ENCODE measurements around the gene RAB7A. TPM values are rescaled to one million over a fixed set of nuclear protein-coding genes. Genes with fewer than 3 reads are reported as not detected.

The RAB7A gene
- polyA plus RNA-seq, 1 donor (not counting 4 experiments of a cell fraction or from before 2014, with no cell fraction given) = 364 TPM

- no peak for FAIRE-seq
- Histone ChIP-seq H3K9ac (ENCODE audit: control insufficient read depth, extremely low read depth, insufficient read depth, low read length) (no peak overlapping the region), H3K4me3 (ENCODE audit: control insufficient read depth in 2 of 3, extremely low read depth in 1 of 3, insufficient read depth in 2 of 3, low read depth in 1 of 3, low read length in 3 of 3) (no peak overlapping the region), H2AFZ (ENCODE audit: control insufficient read depth, low read length) (no peak overlapping the region), H3K9me3 (ENCODE audit: control insufficient read depth, low read depth, low read length) (no peaks in the 10 kb centered on the region), H3K4me1 (ENCODE audit: control insufficient read depth, extremely low read depth, insufficient read depth, low read length) (peaks cover 41% of the 10 kb centered on the region), H3K9me1 (ENCODE audit: control insufficient read depth, extremely low read depth, insufficient read depth, low read length) (peaks cover 15% of the 10 kb centered on the region), H3K36me3 (ENCODE audit: control insufficient read depth in 2 of 2, extremely low read depth in 1 of 2, insufficient read depth in 2 of 2, low read length in 2 of 2) (peaks cover 34 to 56% of the 10 kb centered on the region in 2 experiments), H3K4me2 (ENCODE audit: control insufficient read depth, extremely low read depth, insufficient read depth, low read depth, low read length) (no peak overlapping the region), H4K20me1 (ENCODE audit: control insufficient read depth, extremely low read depth, insufficient read depth, low read length) (peaks cover 11% of the 10 kb centered on the region), H3K79me2 (ENCODE audit: control insufficient read depth, insufficient read depth, low read length) (peaks cover 31% of the 10 kb centered on the region), H3K27me3 (ENCODE audit: control insufficient read depth, extremely low read depth, insufficient read depth, low read length) (no peaks in the 10 kb centered on the region), H3K27ac (ENCODE audit: control insufficient read depth, insufficient read depth, low read length) (no peak overlapping the region)
- dilution Hi-C loops (cut with MboI; ENCODE audit: extremely low pct_ligation_motif_present, low sequenced_read_pairs) = no loop called here
- no peak for DNase-seq (ENCODE audit: low read depth, low spot score)
- TF ChIP-seq CTCF (optimal IDR thresholded peaks at IDR 0.05 in 1 of 3, IDR thresholded peaks at IDR 0.05 in 1 of 3, conservative IDR thresholded peaks at IDR 0.05 in 1 of 3; ENCODE audit: extremely low read depth in 1 of 3, insufficient read depth in 2 of 3, low read length in 3 of 3) = no peak
- TF ChIP-seq EZH2 (IDR thresholded peaks at IDR 0.05; ENCODE audit: low read length) = no peak
These were observed 82.7 kb downstream of the RAB7A start for GRCh38 chr3:128808672-128809071.

GRCh38 chr3:128813097-128813496, 87.1 kb downstream of the RAB7A start:
- no peaks in the 10 kb centered on the region for H4K20me1 ChIP-seq (ENCODE audit: control insufficient read depth, extremely low read depth, insufficient read depth, low read length)
- dilution Hi-C loops (cut with MboI; ENCODE audit: extremely low pct_ligation_motif_present, low sequenced_read_pairs) = no loop called here
- H3K9me3 ChIP-seq (ENCODE audit: control insufficient read depth, low read depth, low read length) = no peaks in the 10 kb centered on the region
- peaks cover 4% of the 10 kb centered on the region for H3K9me1 ChIP-seq (ENCODE audit: control insufficient read depth, extremely low read depth, insufficient read depth, low read length)
- no peak overlapping the region for H3K4me2 ChIP-seq (ENCODE audit: control insufficient read depth, extremely low read depth, insufficient read depth, low read depth, low read length)
- H3K79me2 ChIP-seq (ENCODE audit: control insufficient read depth, insufficient read depth, low read length) = peaks cover 1% of the 10 kb centered on the region
- no peak overlapping the region for H2AFZ ChIP-seq (ENCODE audit: control insufficient read depth, low read length)
- TF ChIP-seq EZH2 (IDR thresholded peaks at IDR 0.05; ENCODE audit: low read length) (no peak), CTCF (optimal IDR thresholded peaks at IDR 0.05 in 1 of 3, IDR thresholded peaks at IDR 0.05 in 1 of 3, conservative IDR thresholded peaks at IDR 0.05 in 1 of 3; ENCODE audit: extremely low read depth in 1 of 3, insufficient read depth in 2 of 3, low read length in 3 of 3) (no peak)
- H3K4me3 ChIP-seq (ENCODE audit: control insufficient read depth in 2 of 3, extremely low read depth in 1 of 3, insufficient read depth in 2 of 3, low read depth in 1 of 3, low read length in 3 of 3) = no peak overlapping the region
- no peak overlapping the region for H3K27ac ChIP-seq (ENCODE audit: control insufficient read depth, insufficient read depth, low read length)
- no peak for FAIRE-seq
- H3K27me3 ChIP-seq (ENCODE audit: control insufficient read depth, extremely low read depth, insufficient read depth, low read length) = no peaks in the 10 kb centered on the region
- H3K9ac ChIP-seq (ENCODE audit: control insufficient read depth, extremely low read depth, insufficient read depth, low read length) = no peak overlapping the region
- H3K4me1 ChIP-seq (ENCODE audit: control insufficient read depth, extremely low read depth, insufficient read depth, low read length) = peaks cover 6% of the 10 kb centered on the region
- H3K36me3 ChIP-seq (ENCODE audit: control insufficient read depth in 2 of 2, extremely low read depth in 1 of 2, insufficient read depth in 2 of 2, low read length in 2 of 2) = peaks cover 36 to 60% of the 10 kb centered on the region in 2 experiments
- DNase-seq (ENCODE audit: low read depth, low spot score) = no peak
